Measurements from ENCODE around the gene CA10. TPM values are rescaled to one million over a fixed set of nuclear protein-coding genes. Genes with fewer than 3 reads are reported as not detected.

The CA10 gene
- total RNA-seq, 4 donors from 2014 or later, result not detected

- TF ChIP-seq POLR2AphosphoS5 (IDR thresholded peaks at IDR 0.05), result no peak
- no peak for TF ChIP-seq EP300 (IDR thresholded peaks at IDR 0.05)
- no peak for TF ChIP-seq CTCF (IDR thresholded peaks at IDR 0.05)
- no peak for TF ChIP-seq POLR2A (IDR thresholded peaks at IDR 0.05)
- H3K27me3 ChIP-seq, result no peaks in the 10 kb centered on the region
- H3K4me3 ChIP-seq, result no peak overlapping the region
- no peak overlapping the region for H3K27ac ChIP-seq
- H3K36me3 ChIP-seq, result no peaks in the 10 kb centered on the region
- WGBS, result 80% methylated on average over 2 of the region's 2 CpGs
- no peaks in the 10 kb centered on the region for H3K9me3 ChIP-seq
- DNase-seq (ENCODE audit: low spot score in 2 of 2), result no peak
- no peaks in the 10 kb centered on the region for H3K4me1 ChIP-seq
Measured at GRCh38 chr17:51662204-51663056, 496.1 kb downstream of the CA10 start.

GRCh38 chr17:51661403-51661802 lies 497.1 kb downstream of the CA10 start:
- H3K4me1 ChIP-seq, result no peaks in the 10 kb centered on the region
- no peak overlapping the region for H3K27ac ChIP-seq
- H3K36me3 ChIP-seq, result no peaks in the 10 kb centered on the region
- TF ChIP-seq EP300 (IDR thresholded peaks at IDR 0.05), result no peak
- no peak for TF ChIP-seq POLR2A (IDR thresholded peaks at IDR 0.05)
- TF ChIP-seq CTCF (IDR thresholded peaks at IDR 0.05), result no peak
- no peak for TF ChIP-seq POLR2AphosphoS5 (IDR thresholded peaks at IDR 0.05)
- H3K4me3 ChIP-seq, result no peak overlapping the region
- H3K9me3 ChIP-seq, result no peaks in the 10 kb centered on the region
- H3K27me3 ChIP-seq, result no peaks in the 10 kb centered on the region
- no peak for DNase-seq (ENCODE audit: low spot score in 2 of 2)
- WGBS, result 81% methylated on average over 4 of the region's 4 CpGs

- H3K9me3 ChIP-seq, result no peaks in the 10 kb centered on the region
- no peaks in the 10 kb centered on the region for H3K4me1 ChIP-seq
- no peak overlapping the region for H3K4me3 ChIP-seq
- no peaks in the 10 kb centered on the region for H3K27me3 ChIP-seq
- TF ChIP-seq EP300 (IDR thresholded peaks at IDR 0.05) (no peak), CTCF (IDR thresholded peaks at IDR 0.05) (no peak), POLR2A (IDR thresholded peaks at IDR 0.05) (no peak), POLR2AphosphoS5 (IDR thresholded peaks at IDR 0.05) (no peak)
- H3K36me3 ChIP-seq, result no peaks in the 10 kb centered on the region
- H3K27ac ChIP-seq, result no peak overlapping the region
- no peak for DNase-seq (ENCODE audit: low spot score in 2 of 2)
- 57% methylated on average over 3 of the region's 4 CpGs for WGBS
Measured at GRCh38 chr17:51660266-51660665, 498.2 kb downstream of the CA10 start.

- Histone ChIP-seq H3K9me3 (no peaks in the 10 kb centered on the region), H3K4me3 (no peak overlapping the region), H3K36me3 (no peaks in the 10 kb centered on the region), H3K4me1 (no peaks in the 10 kb centered on the region), H3K27me3 (no peaks in the 10 kb centered on the region), H3K27ac (no peak overlapping the region)
- TF ChIP-seq POLR2AphosphoS5 (IDR thresholded peaks at IDR 0.05) (no peak), POLR2A (IDR thresholded peaks at IDR 0.05) (no peak), CTCF (IDR thresholded peaks at IDR 0.05) (no peak), EP300 (IDR thresholded peaks at IDR 0.05) (no peak)
- DNase-seq (ENCODE audit: low spot score in 2 of 2), result no peak
Measured at GRCh38 chr17:51657224-51657623, 501.3 kb downstream of the CA10 start.

GRCh38 chr17:51653878-51654277 lies 504.6 kb downstream of the CA10 start:
- H3K9me3 ChIP-seq, result no peaks in the 10 kb centered on the region
- H3K27ac ChIP-seq, result no peak overlapping the region
- DNase-seq (ENCODE audit: low spot score in 2 of 2), result no peak
- H3K27me3 ChIP-seq, result no peaks in the 10 kb centered on the region
- H3K36me3 ChIP-seq, result no peaks in the 10 kb centered on the region
- H3K4me1 ChIP-seq, result no peaks in the 10 kb centered on the region
- no peak overlapping the region for H3K4me3 ChIP-seq
- 29% methylated on average over 5 of the region's 5 CpGs for WGBS
- TF ChIP-seq EP300 (IDR thresholded peaks at IDR 0.05) (no peak), POLR2AphosphoS5 (IDR thresholded peaks at IDR 0.05) (no peak), POLR2A (IDR thresholded peaks at IDR 0.05) (no peak), CTCF (IDR thresholded peaks at IDR 0.05) (no peak)
